ENCODE measurements around the gene SUMO1.

The SUMO1 gene

GRCh38 chr2:202196727-202197126 lies 41.7 kb downstream of the SUMO1 start:
- DNase-seq: no peak

GRCh38 chr2:202194418-202194817 lies 44.0 kb downstream of the SUMO1 start:
- DNase-seq: no peak

- no peak for DNase-seq
These were observed 44.5 kb downstream of the SUMO1 start for GRCh38 chr2:202193881-202194353.

- DNase-seq: no peak
These were observed 45.1 kb downstream of the SUMO1 start for GRCh38 chr2:202193305-202193704.

- no peak for DNase-seq
These were observed 50.8 kb downstream of the SUMO1 start for GRCh38 chr2:202187570-202187969.

- DNase-seq: no peak
These were observed 51.7 kb downstream of the SUMO1 start for GRCh38 chr2:202186641-202187202.

GRCh38 chr2:202185156-202185555 lies 53.2 kb downstream of the SUMO1 start:
- no peak for DNase-seq

- no peak for DNase-seq
These were observed 53.8 kb downstream of the SUMO1 start for GRCh38 chr2:202184557-202184956.

GRCh38 chr2:202178346-202178958 lies 59.9 kb downstream of the SUMO1 start:
- DNase-seq: peak; percentile 6

GRCh38 chr2:202172439-202173211 lies 65.8 kb downstream of the SUMO1 start:
- DNase-seq: no peak

GRCh38 chr2:202171241-202171825 lies 67.1 kb downstream of the SUMO1 start:
- DNase-seq: no peak

GRCh38 chr2:202169832-202170424 lies 68.5 kb downstream of the SUMO1 start:
- DNase-seq: no peak

- DNase-seq: no peak
These were observed 69.3 kb downstream of the SUMO1 start for GRCh38 chr2:202169131-202169530.

- DNase-seq: no peak
These were observed 72.5 kb downstream of the SUMO1 start for GRCh38 chr2:202165945-202166344.

GRCh38 chr2:202165208-202165607 lies 73.2 kb downstream of the SUMO1 start:
- DNase-seq: no peak

- no peak for DNase-seq
These were observed 74.0 kb downstream of the SUMO1 start for GRCh38 chr2:202164411-202164810.

GRCh38 chr2:202161151-202161835 lies 77.1 kb downstream of the SUMO1 start:
- DNase-seq: no peak

GRCh38 chr2:202158796-202159195 lies 79.6 kb downstream of the SUMO1 start:
- DNase-seq: no peak

- DNase-seq: no peak
These were observed 81.0 kb downstream of the SUMO1 start for GRCh38 chr2:202157211-202157990.
